ENCODE measurements around the gene ETV3.
"Not testable (repeated sequence)": the region's sequence is repeated elsewhere in the genome, so short reads cannot be mapped to it uniquely, and the experiment has no call there.

DNA sequence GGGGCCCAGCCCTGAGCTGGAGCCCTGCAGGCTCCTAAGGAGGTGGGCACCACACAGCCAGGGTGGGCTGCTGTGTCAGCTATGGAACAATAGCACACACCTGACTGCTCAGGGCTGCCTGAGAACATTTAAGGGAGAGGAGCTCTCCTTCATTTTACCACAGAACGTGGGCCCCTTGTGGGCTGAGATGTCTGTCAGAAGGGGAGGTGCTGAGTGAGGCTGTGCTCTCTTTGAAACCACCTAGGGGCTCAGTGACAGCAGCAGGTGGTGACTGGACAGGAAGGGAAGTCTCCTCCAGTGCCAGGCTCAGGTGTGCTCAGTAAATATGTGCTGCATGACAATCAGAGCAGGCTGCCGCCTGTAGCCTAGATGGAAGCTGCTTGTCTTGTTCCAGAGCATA lies 35.0 kb upstream of the ETV3 start:
- TF ChIP-seq CTCF, POLR2A (IDR thresholded peaks at IDR 0.05): not testable (repeated sequence)
